Type B pancreatic cell (in vitro differentiated cells): ENCODE data around the gene PKNOX2. TPM values are rescaled to one million over a fixed set of nuclear protein-coding genes. Genes with fewer than 3 reads are reported as not detected.

Experiments
- DNase-seq: peaks from one replicate; pipeline ENCODE4 v3.0.0; 2021; ENCODE audit warnings: mixed read lengths; ENCODE audit not compliant: unreplicated experiment; ENCODE audit errors: extremely low spot score
- H3K27ac Mint-ChIP-seq: 2 replicates; pipeline ENCODE4 v1.8.0; 2021; ENCODE audit warnings: mild to moderate bottlenecking, mixed read lengths
- H3K27me3 Mint-ChIP-seq: 2 replicates; pipeline ENCODE4 v1.8.0; 2021; ENCODE audit warnings: mixed read lengths
- H3K36me3 Mint-ChIP-seq: 2 replicates; pipeline ENCODE4 v1.8.0; 2021; ENCODE audit warnings: mixed read lengths
- H3K4me1 Mint-ChIP-seq: one replicate; pipeline ENCODE4 v1.8.0; 2021; ENCODE audit warnings: mixed read lengths; ENCODE audit not compliant: unreplicated experiment
- H3K4me3 Mint-ChIP-seq: 2 replicates; pipeline ENCODE4 v1.8.0; 2021; ENCODE audit warnings: mild to moderate bottlenecking, mixed read lengths
- H3K9me3 Mint-ChIP-seq: 2 replicates; pipeline ENCODE4 v1.8.0; 2021; ENCODE audit warnings: mixed read lengths
- total RNA-seq: library from RNA; stranded (reverse); gene quantifications from 2 replicates; pipeline ENCODE4 v1.2.1, GENCODE V29; 2021; ENCODE audit warnings: low replicate concordance
- TF ChIP-seq, protein P1 (sequence below): fragments of 200-600 bp; sonication (generic); conservative IDR thresholded peaks from 2 replicates; pipeline ENCODE4 v1.5.0; 2021; ENCODE audit warnings: antibody characterized with exemption, mild to moderate bottlenecking

PKNOX2 gene
- total RNA-seq, 1 donor from 2014 or later: 15.3 TPM

- H3K9me3 Mint-ChIP-seq: no peaks in the 10 kb centered on the region
- TF ChIP-seq, protein P1, sequence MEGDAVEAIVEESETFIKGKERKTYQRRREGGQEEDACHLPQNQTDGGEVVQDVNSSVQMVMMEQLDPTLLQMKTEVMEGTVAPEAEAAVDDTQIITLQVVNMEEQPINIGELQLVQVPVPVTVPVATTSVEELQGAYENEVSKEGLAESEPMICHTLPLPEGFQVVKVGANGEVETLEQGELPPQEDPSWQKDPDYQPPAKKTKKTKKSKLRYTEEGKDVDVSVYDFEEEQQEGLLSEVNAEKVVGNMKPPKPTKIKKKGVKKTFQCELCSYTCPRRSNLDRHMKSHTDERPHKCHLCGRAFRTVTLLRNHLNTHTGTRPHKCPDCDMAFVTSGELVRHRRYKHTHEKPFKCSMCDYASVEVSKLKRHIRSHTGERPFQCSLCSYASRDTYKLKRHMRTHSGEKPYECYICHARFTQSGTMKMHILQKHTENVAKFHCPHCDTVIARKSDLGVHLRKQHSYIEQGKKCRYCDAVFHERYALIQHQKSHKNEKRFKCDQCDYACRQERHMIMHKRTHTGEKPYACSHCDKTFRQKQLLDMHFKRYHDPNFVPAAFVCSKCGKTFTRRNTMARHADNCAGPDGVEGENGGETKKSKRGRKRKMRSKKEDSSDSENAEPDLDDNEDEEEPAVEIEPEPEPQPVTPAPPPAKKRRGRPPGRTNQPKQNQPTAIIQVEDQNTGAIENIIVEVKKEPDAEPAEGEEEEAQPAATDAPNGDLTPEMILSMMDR: no peak
- DNase-seq: no peak
- H3K27ac Mint-ChIP-seq: no peak overlapping the region
- H3K4me1 Mint-ChIP-seq: peaks cover 19% of the 10 kb centered on the region
- H3K27me3 Mint-ChIP-seq: peaks cover 12% of the 10 kb centered on the region
- H3K36me3 Mint-ChIP-seq: no peaks in the 10 kb centered on the region
- no peak overlapping the region for H3K4me3 Mint-ChIP-seq
Measured at GRCh38 chr11:125333354-125334073, 169.0 kb downstream of the PKNOX2 start.

DNA sequence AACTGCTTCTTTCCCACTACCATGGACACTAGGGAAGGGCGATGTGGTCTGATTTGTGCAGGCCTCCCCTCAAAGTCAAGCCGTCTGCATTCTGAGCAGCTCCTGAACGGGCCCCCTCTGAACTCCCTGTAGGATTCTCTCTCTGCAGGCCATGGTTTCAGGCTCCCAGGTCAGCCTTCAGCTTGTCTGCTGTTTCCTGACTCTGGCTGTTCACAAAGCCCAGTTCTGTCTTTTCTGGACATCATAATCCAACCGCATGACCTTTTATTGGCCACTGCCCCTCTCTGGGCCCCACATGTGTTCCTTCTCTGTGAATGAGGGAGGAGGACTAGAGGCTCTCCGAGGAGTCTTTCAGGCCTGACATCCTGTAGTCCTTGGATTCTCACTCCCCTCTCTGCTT is 170.6 kb downstream of the PKNOX2 start:
- H3K9me3 Mint-ChIP-seq: no peaks in the 10 kb centered on the region
- H3K27me3 Mint-ChIP-seq: peaks cover 8% of the 10 kb centered on the region
- no peaks in the 10 kb centered on the region for H3K36me3 Mint-ChIP-seq
- H3K4me3 Mint-ChIP-seq: no peak overlapping the region
- TF ChIP-seq, protein P1: no peak
- H3K27ac Mint-ChIP-seq: no peak overlapping the region
- peaks cover 30% of the 10 kb centered on the region for H3K4me1 Mint-ChIP-seq
- no peak for DNase-seq

DNA sequence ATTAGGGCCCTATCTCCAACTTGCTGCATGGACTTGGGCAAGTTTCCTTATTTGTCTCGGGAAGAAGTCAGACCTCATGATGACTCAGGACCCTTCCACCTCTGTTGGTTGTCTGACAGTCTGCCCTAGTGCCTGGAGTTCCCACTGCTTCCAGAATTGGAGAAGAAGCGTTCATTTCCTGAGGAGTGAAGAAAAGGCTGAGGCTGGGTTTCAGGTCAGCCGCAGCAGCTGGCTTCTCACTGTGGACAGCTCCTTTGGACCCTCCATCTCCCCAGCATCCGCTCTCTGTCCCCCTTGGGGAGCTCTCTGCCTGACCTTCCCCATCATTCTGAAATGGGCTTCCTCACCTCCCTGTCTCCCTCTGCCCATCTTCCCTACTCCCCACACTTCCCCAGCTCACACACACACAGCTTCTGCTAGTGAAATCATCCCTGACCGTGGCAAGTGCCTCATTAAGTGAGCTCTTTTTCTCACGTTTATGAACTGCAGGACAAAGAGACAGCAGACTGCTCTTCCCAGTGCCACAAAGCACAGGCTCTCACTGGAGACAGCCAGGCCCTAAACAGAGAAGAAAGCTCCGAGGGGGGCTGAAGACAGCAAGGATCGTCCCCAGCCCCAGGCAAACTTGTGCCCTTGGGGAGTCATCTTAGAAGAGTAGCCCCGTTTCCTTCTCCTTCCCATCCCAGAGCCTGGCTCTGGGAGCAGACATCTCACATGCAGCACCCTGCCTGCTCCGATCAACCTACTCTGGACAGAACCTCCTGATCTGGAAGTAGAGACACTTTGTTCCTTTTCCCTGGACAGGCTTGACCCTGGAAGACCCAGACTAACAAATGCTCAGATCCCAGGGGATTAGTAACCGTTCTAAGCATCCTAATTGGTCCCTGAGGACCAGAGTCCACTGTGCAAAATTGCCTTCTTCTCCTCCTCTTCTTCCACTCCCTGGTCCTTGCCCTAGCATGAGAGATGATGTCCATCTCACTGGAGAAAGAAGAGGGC is 173.6 kb downstream of the PKNOX2 start:
- Mint-ChIP-seq H3K9me3 (no peaks in the 10 kb centered on the region), H3K27ac (no peak overlapping the region), H3K36me3 (no peaks in the 10 kb centered on the region), H3K4me1 (peaks cover 47% of the 10 kb centered on the region), H3K27me3 (peaks cover 8% of the 10 kb centered on the region), H3K4me3 (no peak overlapping the region)
- TF ChIP-seq, protein P1: no peak
- DNase-seq: no peak

- peaks cover 57% of the 10 kb centered on the region for H3K4me1 Mint-ChIP-seq
- H3K27ac Mint-ChIP-seq: no peak overlapping the region
- H3K27me3 Mint-ChIP-seq: peaks cover 10% of the 10 kb centered on the region
- TF ChIP-seq, protein P1: no peak
- no peak overlapping the region for H3K4me3 Mint-ChIP-seq
- no peaks in the 10 kb centered on the region for H3K9me3 Mint-ChIP-seq
- H3K36me3 Mint-ChIP-seq: no peaks in the 10 kb centered on the region
- no peak for DNase-seq
Measured at GRCh38 chr11:125338886-125339811, 174.6 kb downstream of the PKNOX2 start.

- TF ChIP-seq, protein P1: no peak
- Mint-ChIP-seq H3K4me3 (peak overlapping the region; percentile 57), H3K27me3 (peaks cover 21% of the 10 kb centered on the region), H3K36me3 (no peaks in the 10 kb centered on the region), H3K27ac (no peak overlapping the region), H3K4me1 (peaks cover 66% of the 10 kb centered on the region), H3K9me3 (no peaks in the 10 kb centered on the region)
- DNase-seq: no peak
Measured at GRCh38 chr11:125341676-125342075, 177.1 kb downstream of the PKNOX2 start.
